CD14-positive monocyte (primary cell): ENCODE measurements around the gene F7. TPM values are rescaled to one million over a fixed set of nuclear protein-coding genes. Genes with fewer than 3 reads are reported as not detected.

ENCODE experiments used
- DNase-seq, 3 donors: peaks; one replicate each; pipeline ENCODE4 v3.0.0-alpha.2; 2011 to 2022
- H2AFZ ChIP-seq: 2 replicates; pipeline ENCODE4 v1.6.0; 2012; ENCODE audit warnings: mild to moderate bottlenecking, low read depth, low read length, inconsistent platforms; ENCODE audit not compliant: insufficient read depth, poor library complexity, severe bottlenecking
- H3K27ac ChIP-seq, 2 donors: 1 replicate in 1 of 2; 2 replicates in 1 of 2; pipeline ENCODE4 v1.5.1; 2012 to 2013; ENCODE audit warnings: low read length in 2 of 2, control low read depth in 1 of 2, inconsistent platforms in 1 of 2, low read depth in 1 of 2, mild to moderate bottlenecking in 1 of 2
- H3K27me3 ChIP-seq, 2 donors: one replicate each; pipeline versions ENCODE4 v1.6.0 to v1.6.1; 2011 to 2013; ENCODE audit warnings: low read length in 2 of 2; ENCODE audit not compliant: control insufficient read depth in 2 of 2, insufficient read depth in 2 of 2
- H3K36me3 ChIP-seq, 2 donors: replicated peaks in 1 of 2; 1 replicate in 1 of 2; 2 replicates in 1 of 2; pipeline versions ENCODE4 v1.5.1 to v1.6.1; 2012 to 2013; ENCODE audit warnings: low read length in 2 of 2, control low read depth in 1 of 2, inconsistent platforms in 1 of 2, mild to moderate bottlenecking in 1 of 2; ENCODE audit not compliant: insufficient read depth in 2 of 2, control insufficient read depth in 1 of 2
- H3K4me1 ChIP-seq, 2 donors: 1 replicate in 1 of 2; 2 replicates in 1 of 2; pipeline versions ENCODE4 v1.5.1 to v1.6.1; 2012 to 2013; ENCODE audit warnings: low read length in 2 of 2, control low read depth in 1 of 2, inconsistent platforms in 1 of 2, mild to moderate bottlenecking in 1 of 2, moderate library complexity in 1 of 2; ENCODE audit not compliant: insufficient read depth in 2 of 2, control insufficient read depth in 1 of 2
- H3K4me2 ChIP-seq: replicated peaks from 2 replicates; pipeline ENCODE3; 2012; ENCODE audit warnings: low read length, moderate library complexity, mild to moderate bottlenecking; ENCODE audit not compliant: poor library complexity, severe bottlenecking; ENCODE audit errors: extremely low read depth
- H3K4me3 ChIP-seq, 3 experiments: fragments of 200-600 bp in 1 of 3; sonication (generic) in 1 of 3; replicated peaks in 1 of 3; 1 replicate in 2 of 3; 2 replicates in 1 of 3; pipeline ENCODE4 v1.5.1; 2011 to 2013; ENCODE audit warnings: low read length in 3 of 3, mild to moderate bottlenecking in 3 of 3, control low read depth in 2 of 3, low read depth in 2 of 3, inconsistent platforms in 1 of 3, moderate library complexity in 1 of 3
- H3K79me2 ChIP-seq: 2 replicates; pipeline ENCODE4 v1.6.0; 2012; ENCODE audit warnings: mild to moderate bottlenecking, control low read depth, inconsistent platforms, low read length, moderate library complexity; ENCODE audit not compliant: insufficient read depth
- H3K9ac ChIP-seq: 2 replicates; pipeline ENCODE4 v1.6.0; 2017; ENCODE audit warnings: low read length, mild to moderate bottlenecking; ENCODE audit not compliant: insufficient read depth, poor library complexity, severe bottlenecking
- H3K9me3 ChIP-seq, 2 donors: replicated peaks in 1 of 2; 1 replicate in 1 of 2; 2 replicates in 1 of 2; pipeline versions ENCODE4 v1.5.1 to v1.6.1; 2012 to 2013; ENCODE audit warnings: low read length in 2 of 2, control low read depth in 1 of 2; ENCODE audit not compliant: control insufficient read depth in 1 of 2, insufficient read depth in 1 of 2
- H4K20me1 ChIP-seq: 2 replicates; pipeline ENCODE4 v1.6.0; 2012; ENCODE audit warnings: mild to moderate bottlenecking, low read length, control low read depth, moderate library complexity; ENCODE audit not compliant: insufficient read depth
- H3K27ac Mint-ChIP-seq, 7 donors: one replicate each; pipeline ENCODE4 v1.8.0; 2020; ENCODE audit warnings: mild to moderate bottlenecking in 7 of 7, mixed read lengths in 7 of 7, moderate library complexity in 6 of 7, inconsistent platforms in 2 of 7
- H3K27me3 Mint-ChIP-seq, 3 donors: one replicate each; pipeline ENCODE4 v1.8.0; 2021 to 2022; ENCODE audit warnings: low read depth in 3 of 3, mild to moderate bottlenecking in 3 of 3, mixed read lengths in 3 of 3, moderate library complexity in 3 of 3, inconsistent platforms in 1 of 3
- H3K36me3 Mint-ChIP-seq, 2 donors: one replicate each; pipeline ENCODE4 v1.8.0; 2020; ENCODE audit warnings: mixed read lengths in 2 of 2, inconsistent platforms in 1 of 2, mild to moderate bottlenecking in 1 of 2
- H3K4me1 Mint-ChIP-seq: one replicate; pipeline ENCODE4 v1.8.0; 2020; ENCODE audit warnings: mild to moderate bottlenecking, mixed read lengths
- H3K4me3 Mint-ChIP-seq, 2 donors: one replicate each; pipeline ENCODE4 v1.8.0; 2020; ENCODE audit warnings: mild to moderate bottlenecking in 2 of 2, mixed read lengths in 2 of 2, moderate library complexity in 1 of 2
- H3K9me3 Mint-ChIP-seq, 7 donors: one replicate each; pipeline ENCODE4 v1.8.0; 2020 to 2022; ENCODE audit warnings: mixed read lengths in 7 of 7, mild to moderate bottlenecking in 6 of 7, moderate library complexity in 6 of 7, inconsistent platforms in 2 of 7
- WGBS: methylation state at CpG from one replicate; pipeline ENCODE4 v1.1.5; 2013; ENCODE audit warnings: missing lambda C conversion rate; ENCODE audit not compliant: insufficient coverage; 5-methylcytosine and 5-hydroxymethylcytosine counted together
- intact Hi-C, 2 donors: fragments of 100-400 bp; cut with micrococcal nuclease; formaldehyde crosslinking; loops; one replicate each; pipeline versions ENCODE4 v1.15.0 to v1.15.1; 2023
- polyA plus RNA-seq, 3 donors: library from polyadenylated mRNA; depleted of rRNA in 1 of 3; unstranded in 2 of 3; stranded (reverse) in 1 of 3; fragments of 300-500 nt in 2 of 3; fragments of >200 nt in 1 of 3; fragmentation: Illumina TruSeq in 2 of 3; gene quantifications; 1 replicate in 2 of 3; 2 replicates in 1 of 3; pipeline ENCODE4 v1.2.3, GENCODE V29; 2012 to 2021
- TF ChIP-seq, protein P1 (sequence below): fragments of 200-600 bp; IDR thresholded peaks from one replicate; pipeline ENCODE4 v1.8.0; 2022; ENCODE audit warnings: antibody characterized with exemption, mild to moderate bottlenecking

Gene F7
- polyA plus RNA-seq, 3 donors = not detected

DNA sequence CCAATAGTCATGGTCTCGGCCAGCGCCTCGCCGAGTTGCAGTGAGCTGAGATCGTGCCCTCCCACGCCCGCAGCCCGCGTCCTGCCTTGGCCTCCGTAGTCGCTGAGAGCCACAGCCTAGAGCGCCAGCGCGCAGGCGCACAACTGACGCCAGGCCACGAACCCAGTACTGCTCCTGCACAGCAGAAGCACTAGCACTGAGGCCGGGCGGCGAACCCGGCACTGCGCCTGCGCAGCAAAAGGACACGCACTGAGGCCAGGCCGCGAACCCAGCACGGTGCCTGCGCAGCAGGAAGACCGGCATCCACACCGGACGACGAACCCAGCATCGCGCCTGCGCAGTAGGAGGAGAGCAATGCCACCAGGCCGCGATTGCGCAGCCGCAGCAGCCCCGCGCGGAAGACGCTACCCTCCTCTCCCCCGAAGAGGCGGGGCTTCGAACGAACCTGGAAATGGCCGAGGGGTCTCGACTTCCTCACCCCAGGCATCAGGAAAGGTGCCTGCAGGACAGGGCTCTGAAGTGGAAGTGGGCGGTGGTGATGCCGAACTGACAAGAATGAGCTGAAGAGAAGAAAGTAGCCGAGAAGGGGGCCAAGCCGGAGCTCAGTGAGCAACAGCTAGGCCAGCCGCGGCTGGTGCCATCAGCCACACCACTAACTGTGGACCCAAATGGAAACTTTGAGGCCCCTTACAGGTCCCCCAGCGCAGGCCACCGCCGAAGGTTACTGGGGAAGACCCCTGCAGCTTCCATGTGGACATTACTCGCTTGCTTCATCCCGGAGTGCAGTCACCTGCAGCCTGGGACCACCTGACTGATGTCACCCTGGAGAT lies 24.5 kb downstream of the F7 start:
- H3K36me3 ChIP-seq = no peaks in the 10 kb centered on the region
- H3K27me3 Mint-ChIP-seq = peaks cover 19 to 61% (median 49%) of the 10 kb centered on the region in 3 donors
- peaks cover 0 to 5% of the 10 kb centered on the region in 2 donors for H3K9me3 ChIP-seq
- peak overlapping the region; percentile 65 to 79 for H3K4me3 Mint-ChIP-seq
- H3K79me2 ChIP-seq = no peaks in the 10 kb centered on the region
- peaks cover 9 to 44% of the 10 kb centered on the region in 2 donors for H3K27me3 ChIP-seq
- no peak overlapping the region for H3K27ac ChIP-seq
- H3K4me1 ChIP-seq = peaks cover 4 to 9% of the 10 kb centered on the region in 2 donors
- TF ChIP-seq, protein P1, sequence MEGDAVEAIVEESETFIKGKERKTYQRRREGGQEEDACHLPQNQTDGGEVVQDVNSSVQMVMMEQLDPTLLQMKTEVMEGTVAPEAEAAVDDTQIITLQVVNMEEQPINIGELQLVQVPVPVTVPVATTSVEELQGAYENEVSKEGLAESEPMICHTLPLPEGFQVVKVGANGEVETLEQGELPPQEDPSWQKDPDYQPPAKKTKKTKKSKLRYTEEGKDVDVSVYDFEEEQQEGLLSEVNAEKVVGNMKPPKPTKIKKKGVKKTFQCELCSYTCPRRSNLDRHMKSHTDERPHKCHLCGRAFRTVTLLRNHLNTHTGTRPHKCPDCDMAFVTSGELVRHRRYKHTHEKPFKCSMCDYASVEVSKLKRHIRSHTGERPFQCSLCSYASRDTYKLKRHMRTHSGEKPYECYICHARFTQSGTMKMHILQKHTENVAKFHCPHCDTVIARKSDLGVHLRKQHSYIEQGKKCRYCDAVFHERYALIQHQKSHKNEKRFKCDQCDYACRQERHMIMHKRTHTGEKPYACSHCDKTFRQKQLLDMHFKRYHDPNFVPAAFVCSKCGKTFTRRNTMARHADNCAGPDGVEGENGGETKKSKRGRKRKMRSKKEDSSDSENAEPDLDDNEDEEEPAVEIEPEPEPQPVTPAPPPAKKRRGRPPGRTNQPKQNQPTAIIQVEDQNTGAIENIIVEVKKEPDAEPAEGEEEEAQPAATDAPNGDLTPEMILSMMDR = no peak
- H3K4me2 ChIP-seq = peak overlapping the region; percentile 32
- peak overlapping the region; percentile 1 to 61 (median 31) for H3K4me3 ChIP-seq
- peaks cover 5 to 20% (median 12%) of the 10 kb centered on the region in 7 donors for H3K9me3 Mint-ChIP-seq
- peak overlapping the region; percentile 79 for H2AFZ ChIP-seq
- WGBS = 39% methylated on average over 54 of the region's 60 CpGs
- no peaks in the 10 kb centered on the region for H4K20me1 ChIP-seq
- peak overlapping the region in 1 of 7 donors; percentile 2 for H3K27ac Mint-ChIP-seq
- H3K36me3 Mint-ChIP-seq = no peaks in the 10 kb centered on the region
- DNase-seq = no peak
- intact Hi-C loops = no loop called here
- peaks cover 10% of the 10 kb centered on the region for H3K4me1 Mint-ChIP-seq
- H3K9ac ChIP-seq = peak overlapping the region; percentile 10

DNA sequence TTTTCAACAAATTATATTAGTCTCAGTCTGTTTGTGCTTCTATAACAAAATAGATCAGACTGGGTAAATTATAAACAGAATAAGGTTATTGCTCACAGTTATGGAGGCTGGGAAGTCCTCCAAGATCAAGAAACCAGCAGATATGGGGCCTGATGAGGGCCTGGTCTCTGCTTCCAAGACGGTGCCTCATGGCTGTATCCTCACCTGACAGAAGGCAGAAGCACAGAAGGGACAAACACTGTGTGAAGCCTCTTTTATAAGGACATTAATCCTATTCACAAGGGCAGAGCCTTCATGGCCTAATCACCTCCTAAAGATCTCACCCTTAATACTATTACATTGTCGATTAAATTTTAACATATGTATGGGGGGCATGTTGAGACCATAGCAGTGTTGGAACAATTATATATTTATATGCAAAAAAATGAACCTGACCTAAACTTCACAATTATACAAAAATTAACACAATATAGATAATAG lies 29.7 kb downstream of the F7 start:
- Mint-ChIP-seq H3K27ac (no peak overlapping the region), H3K27me3 (peaks cover 9 to 37% (median 24%) of the 10 kb centered on the region in 3 donors), H3K9me3 (peaks cover 0 to 8% (median 4%) of the 10 kb centered on the region in 7 donors), H3K4me3 (no peak overlapping the region), H3K4me1 (peaks cover 2% of the 10 kb centered on the region), H3K36me3 (no peaks in the 10 kb centered on the region)
- TF ChIP-seq, protein P1 = no peak
- Histone ChIP-seq H3K4me3 (no peak overlapping the region), H3K9ac (no peak overlapping the region), H3K36me3 (no peaks in the 10 kb centered on the region), H2AFZ (no peak overlapping the region), H3K4me1 (no peaks in the 10 kb centered on the region), H4K20me1 (no peaks in the 10 kb centered on the region), H3K4me2 (no peak overlapping the region), H3K79me2 (no peaks in the 10 kb centered on the region), H3K27ac (no peak overlapping the region), H3K9me3 (no peaks in the 10 kb centered on the region), H3K27me3 (peaks cover 9 to 34% of the 10 kb centered on the region in 2 donors)
- no peak for DNase-seq
- WGBS = no CpG with 5 or more reads among the region's 2 CpGs
- intact Hi-C loops = no loop called here
